T-cell (primary cell): ENCODE data around the gene LAMA3. TPM values are rescaled to one million over a fixed set of nuclear protein-coding genes. Genes with fewer than 3 reads are reported as not detected.

Experiments used
- ATAC-seq, 4 experiments: fragments of 200-7000 bp in 3 of 4; fragments of 150-1000 bp in 1 of 4; cut with Tn5 transposase; replicated peaks in 1 of 4; 1 replicate in 3 of 4; 2 replicates in 1 of 4; pipeline ENCODE4 v1.10.0; 2021; ENCODE audit warnings: moderate library complexity in 3 of 4, mild to moderate bottlenecking in 2 of 4, moderate number of reproducible peaks in 1 of 4
- CTCF ChIA-PET, 2 donors: fragments of 300-600 bp; sonication (Branson Sonifier 250); formaldehyde crosslinking; loops; one replicate each; lab custom pipeline; 2022; ENCODE audit warnings: antibody characterized with exemption in 2 of 2; lab: Charles Lee
- POLR2A ChIA-PET, 2 donors: fragments of 300-600 bp; sonication (Branson Sonifier 250); formaldehyde crosslinking; loops; one replicate each; lab custom pipeline; 2022; ENCODE audit warnings: antibody characterized with exemption in 2 of 2; lab: Charles Lee
- DNase-seq, 35 experiments: peaks; one replicate each; pipeline versions ENCODE4 v3.0.0 to v3.0.0-alpha.2; 2013 to 2023
- H3K27ac ChIP-seq: one replicate; pipeline ENCODE4 v1.5.1; 2013; ENCODE audit warnings: low read length
- H3K27me3 ChIP-seq, 2 experiments: replicated peaks in 1 of 2; 1 replicate in 1 of 2; 2 replicates in 1 of 2; pipeline versions ENCODE4 v1.6.1 to v1.7.0; 2013; ENCODE audit warnings: low read length in 1 of 2, mixed read lengths in 1 of 2; ENCODE audit not compliant: control insufficient read depth in 2 of 2, insufficient read depth in 2 of 2; ENCODE audit errors: extremely low read depth in 1 of 2
- H3K36me3 ChIP-seq, 2 donors: 1 replicate in 1 of 2; 2 replicates in 1 of 2; pipeline versions ENCODE4 v1.6.1 to v1.7.0; 2013; ENCODE audit warnings: low read length in 1 of 2; ENCODE audit not compliant: control insufficient read depth in 2 of 2, insufficient read depth in 1 of 2; ENCODE audit errors: extremely low read depth in 1 of 2
- H3K4me1 ChIP-seq, 2 experiments: 1 replicate in 1 of 2; 2 replicates in 1 of 2; pipeline versions ENCODE4 v1.6.1 to v1.7.0; 2013; ENCODE audit warnings: low read length in 2 of 2, mixed read lengths in 1 of 2; ENCODE audit not compliant: insufficient read depth in 2 of 2, control insufficient read depth in 1 of 2; ENCODE audit errors: extremely low read depth in 1 of 2
- H3K4me3 ChIP-seq, 2 donors: 1 replicate in 1 of 2; 2 replicates in 1 of 2; pipeline versions ENCODE4 v1.5.1 to v1.7.0; 2013; ENCODE audit warnings: mild to moderate bottlenecking in 2 of 2, low read length in 1 of 2, moderate library complexity in 1 of 2; ENCODE audit not compliant: control insufficient read depth in 1 of 2; ENCODE audit errors: extremely low read depth in 1 of 2
- H3K9me3 ChIP-seq: 2 replicates; pipeline ENCODE4 v1.7.0; 2013
- H3K27ac Mint-ChIP-seq, 2 donors: one replicate each; pipeline ENCODE4 v1.8.0; 2020 to 2021; ENCODE audit warnings: mild to moderate bottlenecking in 2 of 2, mixed read lengths in 2 of 2
- H3K27me3 Mint-ChIP-seq, 2 donors: one replicate each; pipeline ENCODE4 v1.8.0; 2021 to 2022; ENCODE audit warnings: mixed read lengths in 2 of 2
- H3K36me3 Mint-ChIP-seq: one replicate; pipeline ENCODE4 v1.8.0; 2021; ENCODE audit warnings: mixed read lengths
- H3K4me1 Mint-ChIP-seq, 3 donors: one replicate each; pipeline ENCODE4 v1.8.0; 2020 to 2022; ENCODE audit warnings: mixed read lengths in 3 of 3, mild to moderate bottlenecking in 1 of 3
- H3K4me3 Mint-ChIP-seq, 3 donors: one replicate each; pipeline ENCODE4 v1.8.0; 2020 to 2022; ENCODE audit warnings: mild to moderate bottlenecking in 3 of 3, mixed read lengths in 3 of 3, moderate library complexity in 3 of 3
- H3K9me3 Mint-ChIP-seq, 3 donors: one replicate each; pipeline ENCODE4 v1.8.0; 2020 to 2022; ENCODE audit warnings: mixed read lengths in 3 of 3
- WGBS: methylation state at CpG from one replicate; pipeline ENCODE4 v1.1.5; 2013; ENCODE audit warnings: missing lambda C conversion rate; ENCODE audit not compliant: insufficient coverage; 5-methylcytosine and 5-hydroxymethylcytosine counted together
- total RNA-seq, 35 experiments: library from RNA in 6 of 35; stranded (reverse) in 6 of 35; fragments of 120-200 nt in 1 of 35; gene quantifications; one replicate each; pipeline versions ENCODE4 v1.2.1 to v1.2.4 and lab custom pipeline; 2013 to 2026

Gene LAMA3
- total RNA-seq, 5 donors from 2014 or later (not counting 1 experiment from before 2014, with no cell fraction given) = 0.20 to 0.44 (median 0.26) TPM; not detected in 2

DNA sequence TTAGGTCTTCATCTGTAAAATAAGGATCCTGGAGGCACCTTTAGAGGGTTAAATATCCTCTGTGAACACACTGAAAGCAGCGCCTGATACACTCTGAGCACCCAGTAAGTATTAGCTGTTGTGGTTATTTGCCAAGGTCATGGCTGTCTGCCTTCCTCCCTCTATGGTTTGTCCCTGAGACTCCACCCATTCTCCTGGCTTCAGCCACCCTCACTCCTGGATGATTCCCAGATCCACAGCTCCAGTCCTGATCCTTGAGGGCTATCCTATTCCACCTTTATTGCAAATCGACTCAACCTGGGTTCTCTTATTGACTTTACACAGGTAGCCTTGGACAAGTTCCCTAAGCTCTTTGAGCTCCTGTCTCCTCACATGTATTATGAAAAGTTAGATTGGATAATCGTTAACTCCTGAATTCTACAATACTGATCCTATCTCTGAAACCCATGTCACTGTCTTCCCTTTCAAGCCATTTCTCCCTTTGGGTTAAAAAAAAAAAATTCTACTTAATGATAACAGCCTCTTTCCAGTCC, 162.3 kb downstream of the LAMA3 start:
- Mint-ChIP-seq H3K36me3 (no peaks in the 10 kb centered on the region), H3K4me1 (peaks cover 10 to 19% (median 15%) of the 10 kb centered on the region in 3 donors), H3K27me3 (no peaks in the 10 kb centered on the region), H3K4me3 (no peak overlapping the region), H3K9me3 (no peaks in the 10 kb centered on the region), H3K27ac (no peak overlapping the region)
- ATAC-seq (no peak), DNase-seq (no peak)
- Histone ChIP-seq H3K4me1 (peaks cover 0 to 7% of the 10 kb centered on the region in 2 experiments), H3K27ac (no peak overlapping the region), H3K36me3 (no peaks in the 10 kb centered on the region), H3K27me3 (peaks cover 0 to 4% of the 10 kb centered on the region in 2 experiments), H3K9me3 (no peaks in the 10 kb centered on the region), H3K4me3 (no peak overlapping the region)
- ChIA-PET POLR2A (interaction anchor here in 1 of 2 donors (1.0 kb wide), 1 partner anchor 14 kb away, joined by 5 read pairs; no protein-coding TSS in a partner anchor), CTCF (interaction anchor here in 1 of 2 donors (0.5 kb wide), 1 partner anchor 1560 kb away, joined by 3 read pairs; no protein-coding TSS in a partner anchor)
- no CpG with 5 or more reads among the region's 3 CpGs for WGBS

DNA sequence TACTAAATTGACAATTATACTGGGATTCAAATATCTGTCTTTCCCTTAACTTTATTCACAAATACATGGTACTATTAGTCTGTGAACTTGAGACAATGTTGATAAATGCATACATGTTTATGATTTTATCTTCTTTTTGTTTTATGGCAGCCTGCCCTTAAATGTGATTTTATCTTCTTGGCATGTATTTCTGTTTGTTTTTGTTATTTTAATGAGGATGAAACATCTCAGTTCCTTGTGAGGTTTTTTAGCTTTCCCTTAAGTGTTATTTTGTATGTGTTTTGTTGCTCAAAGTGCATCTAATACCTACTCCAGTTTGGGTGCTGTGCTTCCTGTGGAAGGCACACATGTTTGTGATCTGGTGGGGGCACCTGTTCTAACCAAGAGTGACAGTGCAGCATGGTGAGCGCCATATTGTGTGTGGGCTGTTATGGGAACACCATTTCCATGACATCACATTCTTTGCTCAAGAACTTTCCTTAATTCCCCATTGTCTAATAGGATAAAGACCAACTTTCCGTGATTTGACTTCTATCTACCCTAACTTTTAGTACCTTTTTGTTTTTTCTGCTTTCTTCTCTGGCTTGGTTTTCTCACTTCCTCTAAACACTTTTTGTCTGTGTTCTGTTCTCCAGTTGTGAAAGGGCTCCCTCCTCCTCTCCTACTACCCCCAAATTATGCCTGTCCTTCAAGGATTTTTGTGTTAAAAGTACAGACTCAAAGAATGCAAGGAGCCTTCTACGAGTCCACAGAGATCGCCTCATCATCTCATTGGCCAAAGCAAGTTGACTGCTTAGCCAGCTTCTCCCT, 163.2 kb downstream of the LAMA3 start:
- H3K36me3 Mint-ChIP-seq = no peaks in the 10 kb centered on the region
- Histone ChIP-seq H3K27ac (no peak overlapping the region), H3K9me3 (no peaks in the 10 kb centered on the region), H3K27me3 (peaks cover 0 to 4% of the 10 kb centered on the region in 2 experiments), H3K4me1 (peaks cover 0 to 7% of the 10 kb centered on the region in 2 experiments), H3K4me3 (no peak overlapping the region), H3K36me3 (no peaks in the 10 kb centered on the region)
- H3K4me3 Mint-ChIP-seq = no peak overlapping the region
- ATAC-seq (peak in 3 of 4 experiments; percentile 41 to 55 (median 50)), DNase-seq (no peak)
- peaks cover 10 to 19% (median 15%) of the 10 kb centered on the region in 3 donors for H3K4me1 Mint-ChIP-seq
- no peaks in the 10 kb centered on the region for H3K27me3 Mint-ChIP-seq
- CTCF ChIA-PET = no interaction called here
- WGBS = 93% methylated on average over 3 of the region's 4 CpGs
- POLR2A ChIA-PET = interaction anchor here in 1 of 2 donors (1.0 kb wide), 1 partner anchor 15 kb away, joined by 5 read pairs; no protein-coding TSS in a partner anchor
- H3K27ac Mint-ChIP-seq = peak overlapping the region; percentile 13 to 50
- no peaks in the 10 kb centered on the region for H3K9me3 Mint-ChIP-seq

DNA sequence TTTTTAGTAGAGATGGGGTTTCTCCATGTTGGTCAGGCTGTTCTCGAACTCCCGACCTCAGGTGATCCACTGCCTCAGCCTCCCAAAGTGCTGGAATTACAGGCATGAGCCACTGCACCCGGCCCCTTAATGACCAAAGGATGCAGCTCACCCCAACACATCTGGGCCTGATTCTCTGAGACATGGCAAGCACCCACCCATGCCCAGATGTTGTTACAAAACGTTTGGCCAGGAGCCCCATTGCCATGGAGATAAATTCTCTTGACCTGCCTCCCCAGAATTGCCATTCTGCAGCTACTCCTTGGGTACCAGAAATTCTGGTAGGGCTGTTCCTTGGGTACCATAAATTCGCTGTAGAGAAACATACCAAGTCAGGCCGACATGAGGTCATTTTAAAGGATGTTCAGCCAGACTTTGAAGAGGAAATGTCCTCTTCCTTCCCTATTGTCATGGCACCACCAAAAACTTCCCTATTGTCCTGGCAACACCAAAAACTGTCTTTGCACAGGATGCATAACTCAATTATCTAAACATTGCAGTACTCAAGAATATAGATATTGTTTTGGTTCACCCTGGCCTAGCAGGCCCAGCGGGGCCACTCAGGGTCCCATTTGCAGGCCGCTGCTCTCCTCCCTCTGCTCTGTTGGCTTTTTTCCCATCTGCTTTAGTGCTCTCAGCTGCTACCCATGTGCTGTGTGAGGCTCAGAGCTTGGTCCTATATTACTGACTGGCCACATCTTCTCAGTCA, 164.4 kb downstream of the LAMA3 start:
- DNase-seq = no peak
- no peaks in the 10 kb centered on the region for H3K27me3 ChIP-seq
- Mint-ChIP-seq H3K27me3 (peaks cover 0 to 2% of the 10 kb centered on the region in 2 donors), H3K9me3 (no peaks in the 10 kb centered on the region), H3K4me1 (peaks cover 10 to 19% (median 15%) of the 10 kb centered on the region in 3 donors), H3K27ac (no peak overlapping the region), H3K36me3 (no peaks in the 10 kb centered on the region), H3K4me3 (no peak overlapping the region)
- no peaks in the 10 kb centered on the region for H3K36me3 ChIP-seq
- no peaks in the 10 kb centered on the region for H3K9me3 ChIP-seq
- POLR2A ChIA-PET = no interaction called here
- H3K4me1 ChIP-seq = peaks cover 0 to 7% of the 10 kb centered on the region in 2 experiments
- no peak overlapping the region for H3K27ac ChIP-seq
- 86% methylated on average over 6 of the region's 8 CpGs for WGBS
- no peak for ATAC-seq
- H3K4me3 ChIP-seq = no peak overlapping the region
- CTCF ChIA-PET = no interaction called here

DNA sequence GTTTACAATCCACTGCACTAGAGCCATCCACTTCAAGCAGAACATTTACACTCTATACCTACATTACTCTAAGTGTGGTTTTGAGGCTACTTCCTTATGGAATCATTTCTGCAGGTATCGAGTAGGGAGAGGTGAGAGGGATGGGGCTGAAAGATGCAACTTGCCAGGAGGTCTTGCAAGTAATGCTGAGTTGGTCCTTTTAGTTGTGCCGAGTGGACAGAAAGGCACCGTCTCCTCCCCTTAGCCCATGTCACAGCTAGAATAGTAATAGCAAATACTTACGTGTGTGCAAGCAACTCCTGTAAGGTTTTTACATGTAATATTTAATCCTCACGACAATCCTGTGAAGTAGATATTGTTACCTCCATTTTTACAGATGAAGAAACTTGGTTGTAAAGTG, 166.5 kb downstream of the LAMA3 start:
- Mint-ChIP-seq H3K36me3 (no peaks in the 10 kb centered on the region), H3K27me3 (peaks cover 0 to 2% of the 10 kb centered on the region in 2 donors), H3K4me3 (no peak overlapping the region), H3K27ac (no peak overlapping the region), H3K9me3 (no peaks in the 10 kb centered on the region), H3K4me1 (peaks cover 10 to 19% (median 12%) of the 10 kb centered on the region in 3 donors)
- no peaks in the 10 kb centered on the region for H3K36me3 ChIP-seq
- ChIA-PET CTCF (no interaction called here), POLR2A (no interaction called here)
- no peak for DNase-seq
- H3K27me3 ChIP-seq = no peaks in the 10 kb centered on the region
- H3K27ac ChIP-seq = no peak overlapping the region
- H3K4me1 ChIP-seq = peaks cover 0 to 7% of the 10 kb centered on the region in 2 experiments
- no peak overlapping the region for H3K4me3 ChIP-seq
- ATAC-seq = no peak
- no peaks in the 10 kb centered on the region for H3K9me3 ChIP-seq
- WGBS = no CpG with 5 or more reads among the region's 5 CpGs

- Histone ChIP-seq H3K36me3 (no peaks in the 10 kb centered on the region), H3K27me3 (no peaks in the 10 kb centered on the region), H3K27ac (no peak overlapping the region), H3K9me3 (no peaks in the 10 kb centered on the region), H3K4me1 (peaks cover 0 to 7% of the 10 kb centered on the region in 2 experiments), H3K4me3 (no peak overlapping the region)
- DNase-seq (no peak), ATAC-seq (no peak)
- no peak overlapping the region for H3K27ac Mint-ChIP-seq
- CTCF ChIA-PET = no interaction called here
- POLR2A ChIA-PET = interaction anchor here in 1 of 2 donors (0.6 kb wide), 1 partner anchor 27 kb away, joined by 3 read pairs; no protein-coding TSS in a partner anchor
- H3K27me3 Mint-ChIP-seq = peaks cover 0 to 2% of the 10 kb centered on the region in 2 donors
- no peaks in the 10 kb centered on the region for H3K9me3 Mint-ChIP-seq
- WGBS = 86% methylated on average over 1 of the region's 5 CpGs
- H3K4me3 Mint-ChIP-seq = no peak overlapping the region
- H3K36me3 Mint-ChIP-seq = no peaks in the 10 kb centered on the region
- H3K4me1 Mint-ChIP-seq = peaks cover 10 to 16% (median 14%) of the 10 kb centered on the region in 3 donors
Observed at GRCh38 chr18:23856466-23857163, 167.4 kb downstream of the LAMA3 start.
